ENCODE measurements around the gene ITGA7.

DNA sequence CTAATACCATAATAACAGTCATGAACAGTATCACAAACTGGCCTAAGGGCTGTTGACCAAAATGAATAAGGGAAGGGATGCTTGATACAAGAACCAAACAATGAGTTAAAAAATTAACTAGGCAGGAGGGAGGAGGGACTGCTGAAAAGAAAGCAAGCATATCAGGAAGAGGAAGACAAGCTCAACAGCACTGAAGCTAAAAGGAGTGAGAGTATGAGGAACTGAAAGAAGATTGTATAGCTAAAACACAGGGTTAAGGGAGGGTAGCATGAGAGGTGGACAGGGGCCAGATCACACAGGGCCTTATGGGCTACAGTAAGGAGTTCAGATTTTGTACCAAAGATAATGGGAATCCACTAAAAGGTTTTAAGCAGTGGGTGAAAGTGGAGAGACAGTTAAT is 34.1 kb downstream of the ITGA7 start:
- TF ChIP-seq CEBPB (IDR thresholded peaks at IDR 0.05) (no peak), EGR1 (IDR thresholded peaks at IDR 0.05) (no peak)

Data from Ishikawa (cell line).